MCF 10A (cell line): ENCODE results near the gene POLA1. TPM values are rescaled to one million over a fixed set of nuclear protein-coding genes. Genes with fewer than 3 reads are reported as not detected.
"Not testable (repeated sequence)": the region's sequence is repeated elsewhere in the genome, so short reads cannot be mapped to it uniquely, and the experiment has no call there.

ENCODE experiments used
- BruUV-seq: library from RNA; stranded (reverse); fragments of 400-500 nt; replicated peaks from 2 replicates; lab custom pipeline; 2021; lab: Mats Ljungman, UMichigan
- CTCF ChIA-PET: fragments of 300-600 bp; sonication (Branson Sonifier 250); formaldehyde crosslinking; extraction: SDS; loops from one replicate; lab custom pipeline; 2021; ENCODE audit warnings: antibody characterized with exemption, inconsistent platforms; lab: Yijun Ruan, JAX
- POLR2A ChIA-PET: fragments of 300-600, 350-650 bp; sonication (Branson Sonifier 250); formaldehyde crosslinking; extraction: SDS; loops from one replicate; lab custom pipeline; 2020; ENCODE audit warnings: antibody characterized with exemption, inconsistent platforms; lab: Yijun Ruan, JAX
- DNase-seq: peaks from one replicate; pipeline ENCODE4 v3.0.0-alpha.2; 2018; ENCODE audit not compliant: unreplicated experiment
- H3K27ac Mint-ChIP-seq: one replicate; pipeline ENCODE4 v1.8.0; 2022; ENCODE audit warnings: mild to moderate bottlenecking, low read depth, mixed read lengths; ENCODE audit not compliant: unreplicated experiment
- H3K27me3 Mint-ChIP-seq: one replicate; pipeline ENCODE4 v1.8.0; 2022; ENCODE audit warnings: mixed read lengths; ENCODE audit not compliant: insufficient read depth, unreplicated experiment
- H3K36me3 Mint-ChIP-seq: one replicate; pipeline ENCODE4 v1.8.0; 2022; ENCODE audit warnings: mild to moderate bottlenecking, moderate library complexity, mixed read lengths; ENCODE audit not compliant: insufficient read depth, unreplicated experiment
- H3K4me1 Mint-ChIP-seq: one replicate; pipeline ENCODE4 v1.8.0; 2022; ENCODE audit warnings: mixed read lengths; ENCODE audit not compliant: insufficient read depth, unreplicated experiment
- H3K4me3 Mint-ChIP-seq: one replicate; pipeline ENCODE4 v1.8.0; 2022; ENCODE audit warnings: mild to moderate bottlenecking, moderate library complexity, mixed read lengths; ENCODE audit not compliant: unreplicated experiment
- H3K9me3 Mint-ChIP-seq: one replicate; pipeline ENCODE4 v1.8.0; 2022; ENCODE audit warnings: mixed read lengths; ENCODE audit not compliant: unreplicated experiment
- CTCF ChIP-seq: fragments of 200-600 bp; IDR thresholded peaks from one replicate; pipeline ENCODE4 v1.8.0; 2022; ENCODE audit warnings: antibody characterized with exemption, mild to moderate bottlenecking; ENCODE audit not compliant: unreplicated experiment
- intact Hi-C: fragments of 100-400 bp; cut with micrococcal nuclease; formaldehyde crosslinking; loops from 2 replicates; pipeline ENCODE4 v1.14.1; 2022
- total RNA-seq: library from RNA; stranded (reverse); gene quantifications from 2 replicates; pipeline ENCODE4 v1.2.3, GENCODE V29; 2022

The POLA1 gene
- total RNA-seq, 1 experiment from 2014 or later: 9.8 TPM

- DNase-seq: peak; percentile 31
- intact Hi-C loops: no loop called here
These were observed 46.3 kb upstream of the POLA1 start, which contains the start of gene PCYT1B for GRCh38 chrX:24647257-24648058. Gene PCYT1B, minus strand, starts transcription at chrX:24647347. Its CDS starts 242 bp downstream, at chrX:24647105.

GRCh38 chrX:24648495-24648894 is 45.2 kb upstream of the POLA1 start:
- intact Hi-C loops: no loop called here
- no peak for TF ChIP-seq CTCF
- DNase-seq: no peak
- H3K4me1 Mint-ChIP-seq: no peaks in the 10 kb centered on the region
- H3K4me3 Mint-ChIP-seq: no peak overlapping the region
- CTCF ChIA-PET: no interaction called here
- BruUV-seq: no TSS peak
- H3K27me3 Mint-ChIP-seq: peaks cover 53% of the 10 kb centered on the region
- H3K9me3 Mint-ChIP-seq: no peaks in the 10 kb centered on the region
- no peak overlapping the region for H3K27ac Mint-ChIP-seq
- POLR2A ChIA-PET: no interaction called here
- no peaks in the 10 kb centered on the region for H3K36me3 Mint-ChIP-seq

More at GRCh38 chrX:24647257-24648058, 46.3 kb upstream of the POLA1 start, which contains the start of gene PCYT1B:
- no peak for TF ChIP-seq CTCF
- no TSS peak for BruUV-seq
- H3K36me3 Mint-ChIP-seq: no peaks in the 10 kb centered on the region
- no peaks in the 10 kb centered on the region for H3K9me3 Mint-ChIP-seq
- POLR2A ChIA-PET: no interaction called here
- no peaks in the 10 kb centered on the region for H3K4me1 Mint-ChIP-seq
- H3K4me3 Mint-ChIP-seq: no peak within 1 kb of the TSS
- no peak within 1 kb of the TSS for H3K27ac Mint-ChIP-seq
- CTCF ChIA-PET: interaction anchor here (0.6 kb wide), 1 partner anchor 252 kb away, joined by 3 read pairs; no protein-coding TSS in a partner anchor
- H3K27me3 Mint-ChIP-seq: peaks cover 45% of the 10 kb centered on the region

- POLR2A ChIA-PET: interaction anchor here (0.6 kb wide), 1 partner anchor 251 kb away, joined by 3 read pairs; no protein-coding TSS in a partner anchor
These were observed 41.9 kb upstream of the POLA1 start for GRCh38 chrX:24651783-24652182.

GRCh38 chrX:24655679-24656078 is 38.0 kb upstream of the POLA1 start:
- DNase-seq, H3K9me3 Mint-ChIP-seq, CTCF ChIA-PET, BruUV-seq, H3K4me1 Mint-ChIP-seq, H3K4me3 Mint-ChIP-seq, POLR2A ChIA-PET, H3K27ac Mint-ChIP-seq, H3K36me3 Mint-ChIP-seq, intact Hi-C loops: not testable (repeated sequence)
- peaks cover 40% of the 10 kb centered on the region for H3K27me3 Mint-ChIP-seq

More at GRCh38 chrX:24651783-24652182, 41.9 kb upstream of the POLA1 start:
- intact Hi-C loops: no loop called here
- no peak for DNase-seq
- TF ChIP-seq CTCF: no peak
- no peak overlapping the region for H3K4me3 Mint-ChIP-seq
- H3K27ac Mint-ChIP-seq: no peak overlapping the region
- CTCF ChIA-PET: no interaction called here
- H3K27me3 Mint-ChIP-seq: peaks cover 47% of the 10 kb centered on the region
- no peaks in the 10 kb centered on the region for H3K36me3 Mint-ChIP-seq
- no TSS peak for BruUV-seq
- H3K4me1 Mint-ChIP-seq: no peaks in the 10 kb centered on the region
- no peaks in the 10 kb centered on the region for H3K9me3 Mint-ChIP-seq
